HG03196 (cell line): Measurements from ENCODE around the gene PAN3.

Experiments
- ATAC-seq: cut with Tn5 transposase; IDR thresholded peaks from one replicate; pipeline ENCODE4 v1.9.1; 2021; ENCODE audit not compliant: unreplicated experiment

The PAN3 gene

DNA sequence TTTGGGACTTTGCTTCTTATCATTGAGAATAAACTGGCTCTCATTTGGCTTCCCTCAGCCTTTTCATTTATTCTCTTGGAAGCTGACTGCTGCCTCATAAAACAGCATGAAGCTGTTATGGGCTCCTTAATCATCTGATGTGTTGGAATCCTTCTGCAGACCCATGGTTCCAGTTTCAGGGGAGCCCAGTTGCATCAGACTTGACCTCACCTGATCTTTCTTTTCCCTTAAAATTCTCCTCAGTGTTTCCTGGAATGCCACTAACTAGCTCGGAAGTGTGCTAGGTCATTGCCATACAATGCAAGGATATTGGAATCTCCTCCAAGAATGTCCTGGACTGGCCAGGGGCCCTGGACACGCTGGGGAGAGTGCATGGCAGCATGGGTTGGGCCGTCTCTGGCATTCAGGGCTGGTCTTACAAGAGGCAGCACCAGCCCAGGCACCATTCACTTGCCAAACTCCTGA is 197.9 kb downstream of the PAN3 start:
- ATAC-seq: no peak

DNA sequence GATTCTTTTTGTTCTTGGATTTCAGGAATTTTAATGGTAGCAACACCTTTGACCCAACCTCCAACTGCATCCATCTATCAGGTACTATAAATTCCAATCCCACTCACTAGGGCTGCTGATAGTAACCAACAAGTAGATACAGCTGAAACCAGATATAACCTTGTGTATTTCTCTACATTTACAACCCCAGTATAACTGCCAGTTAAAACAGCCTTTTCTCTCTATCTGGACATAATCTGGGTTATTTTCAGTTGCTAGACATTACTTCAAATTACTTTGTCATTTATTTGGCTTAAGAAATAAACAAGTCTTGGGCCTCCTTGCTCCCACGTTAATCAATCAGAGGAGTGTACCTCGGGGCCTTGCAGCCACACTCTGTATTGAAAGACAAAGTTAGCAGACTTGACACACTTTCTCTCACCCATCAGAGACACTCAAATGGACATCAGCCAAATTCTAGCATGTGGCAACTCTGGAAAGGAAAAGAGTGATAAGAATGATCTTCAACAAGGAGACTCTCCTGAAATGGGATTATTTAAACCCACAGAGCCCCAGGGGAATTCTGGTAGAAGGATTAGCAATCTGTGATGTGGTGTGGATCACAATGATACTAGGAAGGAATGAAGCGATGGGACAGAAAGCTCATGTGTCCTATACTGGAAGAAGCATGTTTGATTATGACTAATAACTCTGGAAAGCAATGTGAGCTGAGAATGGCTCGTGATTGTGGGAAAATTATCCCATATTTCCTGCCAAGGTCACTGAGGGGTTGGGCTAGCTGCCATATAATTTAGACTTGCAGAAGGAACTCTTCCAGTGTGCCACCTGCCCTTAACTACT is 199.0 kb downstream of the PAN3 start:
- ATAC-seq: no peak

- no peak for ATAC-seq
Observed at GRCh38 chr13:28338006-28338574, 199.7 kb downstream of the PAN3 start.

DNA sequence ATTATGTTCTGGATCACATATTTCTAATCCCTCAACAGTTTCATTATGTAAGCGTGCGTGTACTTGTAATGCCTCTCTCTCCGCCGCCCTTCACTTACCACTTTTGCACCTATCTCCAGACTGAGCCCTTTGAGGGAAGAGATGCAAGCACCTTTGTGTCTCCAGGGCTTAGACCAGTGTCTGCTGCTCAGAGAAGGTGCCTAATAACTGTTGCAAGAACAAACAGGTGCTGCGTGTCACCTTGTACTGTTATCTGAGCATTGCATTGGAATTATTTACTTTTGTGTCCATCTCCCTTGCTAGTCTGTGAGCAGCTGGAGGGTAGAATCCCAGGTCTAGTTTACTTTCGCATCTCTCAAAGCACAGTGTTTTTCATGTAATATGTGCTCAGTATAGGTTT is 200.4 kb downstream of the PAN3 start:
- ATAC-seq: no peak

- no peak for ATAC-seq
Observed at GRCh38 chr13:28339419-28339818, 201.1 kb downstream of the PAN3 start.

- no peak for ATAC-seq
Observed at GRCh38 chr13:28340272-28340793, 202.0 kb downstream of the PAN3 start.

GRCh38 chr13:28342251-28342650 is 203.9 kb downstream of the PAN3 start:
- no peak for ATAC-seq

- no peak for ATAC-seq
Observed at GRCh38 chr13:28344163-28344562, 205.8 kb downstream of the PAN3 start.
